Omental fat pad (tissue), 4 donors: ENCODE results near the gene PHAF1. TPM values are rescaled to one million over a fixed set of nuclear protein-coding genes. Genes with fewer than 3 reads are reported as not detected.
A peak's percentile ranks its signal among the peaks of the same experiment; 100 is the strongest.

Source experiments
- ATAC-seq: fragments of 150-250 bp; one replicate; pipeline ENCODE4 v1.9.1; 2016; ENCODE audit warnings: mild to moderate bottlenecking, moderate library complexity; ENCODE audit not compliant: low FRiP score
- DNase-seq: peaks from one replicate; pipeline ENCODE4 v3.0.0-alpha.2; 2019; ENCODE audit warnings: low spot score
- CTCF ChIP-seq, 3 donors: fragments of 450-650 bp; IDR thresholded peaks; one replicate each; pipeline ENCODE4 v1.5.1; 2016 to 2017; ENCODE audit warnings: antibody characterized with exemption in 3 of 3, mild to moderate bottlenecking in 3 of 3, moderate library complexity in 2 of 3
- total RNA-seq, 4 donors: library from RNA; depleted of rRNA; stranded (reverse); fragments of >200 nt; gene quantifications; one replicate each; pipeline ENCODE4 v1.1.0, GENCODE V29; 2016

Gene PHAF1
- total RNA-seq, 4 donors from 2014 or later, result 12.1 to 28.8 (median 16.4) TPM

DNA sequence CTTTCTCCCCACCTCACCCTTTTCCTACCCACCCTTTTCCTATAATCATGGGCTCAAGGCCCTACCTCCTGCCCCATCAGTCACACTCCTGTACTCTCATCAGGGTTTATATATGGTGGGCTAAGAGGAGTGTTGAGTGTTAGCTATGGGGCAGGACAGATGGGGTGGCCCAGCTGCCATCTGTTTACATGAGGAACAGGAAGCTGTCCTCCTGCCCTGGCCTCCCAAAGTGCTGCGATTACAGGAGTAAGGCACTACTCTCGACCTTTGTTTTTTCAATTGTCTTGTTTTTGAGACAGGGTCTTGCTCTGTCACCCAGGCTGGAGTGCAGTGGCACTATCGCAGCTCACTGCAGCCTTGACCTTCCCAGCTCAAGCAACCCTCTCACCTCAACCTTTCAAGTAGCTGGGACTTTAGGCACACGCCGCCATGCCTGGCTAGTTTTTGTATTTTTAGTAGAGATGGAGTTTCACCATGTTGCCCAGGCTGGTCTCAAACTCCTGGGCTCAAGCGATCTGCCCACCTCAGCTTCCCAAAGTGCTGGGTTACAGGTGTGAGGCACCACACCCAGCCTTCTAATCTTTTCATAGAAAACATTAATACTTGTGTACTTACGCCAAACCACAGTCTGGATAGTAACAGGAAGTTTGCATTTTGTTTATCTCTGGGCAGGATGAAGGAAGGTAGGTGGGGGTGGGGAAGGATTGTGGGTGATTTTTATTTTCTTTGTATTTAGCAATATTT is 48.3 kb downstream of the PHAF1 start:
- no peak for DNase-seq
- TF ChIP-seq CTCF (IDR thresholded peaks at IDR 0.05), result no peak
- no peak for ATAC-seq

GRCh38 chr16:67158637-67159600 is 49.2 kb downstream of the PHAF1 start:
- ATAC-seq (peak; percentile 28), DNase-seq (no peak)
- TF ChIP-seq CTCF (IDR thresholded peaks at IDR 0.05), result no peak

DNA sequence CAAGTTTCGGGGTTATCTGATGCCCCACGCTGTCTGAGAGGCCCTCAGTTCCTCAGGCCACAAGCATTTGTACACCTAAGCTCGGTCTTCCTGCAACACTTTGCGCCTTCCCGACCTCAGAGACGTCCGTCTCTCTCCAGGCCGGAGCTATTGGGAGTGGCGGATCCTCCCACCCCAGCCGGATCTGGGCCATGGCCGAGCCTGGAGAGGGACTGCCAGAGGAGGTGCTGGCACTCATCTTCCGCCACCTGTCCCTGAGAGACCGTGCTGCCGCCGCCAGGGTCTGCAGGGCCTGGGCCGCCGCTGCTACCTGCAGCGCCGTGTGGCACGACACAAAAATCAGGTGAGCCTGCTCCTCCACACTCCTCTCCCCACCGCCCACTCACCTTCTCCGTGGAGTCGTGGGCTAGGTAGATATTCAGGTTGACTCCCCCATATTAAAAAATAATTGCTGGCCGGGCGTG is 51.9 kb downstream of the PHAF1 start:
- TF ChIP-seq CTCF (IDR thresholded peaks at IDR 0.05), result no peak
- DNase-seq, result no peak
- no peak for ATAC-seq

GRCh38 chr16:67162506-67163163 is 52.9 kb downstream of the PHAF1 start:
- no peak for ATAC-seq

GRCh38 chr16:67163164-67163998 is 53.6 kb downstream of the PHAF1 start:
- ATAC-seq (no peak), DNase-seq (no peak)
- TF ChIP-seq CTCF (IDR thresholded peaks at IDR 0.05), result no peak

More at GRCh38 chr16:67162506-67163163, 52.9 kb downstream of the PHAF1 start:
- DNase-seq, result no peak
- no peak for TF ChIP-seq CTCF (IDR thresholded peaks at IDR 0.05)

DNA sequence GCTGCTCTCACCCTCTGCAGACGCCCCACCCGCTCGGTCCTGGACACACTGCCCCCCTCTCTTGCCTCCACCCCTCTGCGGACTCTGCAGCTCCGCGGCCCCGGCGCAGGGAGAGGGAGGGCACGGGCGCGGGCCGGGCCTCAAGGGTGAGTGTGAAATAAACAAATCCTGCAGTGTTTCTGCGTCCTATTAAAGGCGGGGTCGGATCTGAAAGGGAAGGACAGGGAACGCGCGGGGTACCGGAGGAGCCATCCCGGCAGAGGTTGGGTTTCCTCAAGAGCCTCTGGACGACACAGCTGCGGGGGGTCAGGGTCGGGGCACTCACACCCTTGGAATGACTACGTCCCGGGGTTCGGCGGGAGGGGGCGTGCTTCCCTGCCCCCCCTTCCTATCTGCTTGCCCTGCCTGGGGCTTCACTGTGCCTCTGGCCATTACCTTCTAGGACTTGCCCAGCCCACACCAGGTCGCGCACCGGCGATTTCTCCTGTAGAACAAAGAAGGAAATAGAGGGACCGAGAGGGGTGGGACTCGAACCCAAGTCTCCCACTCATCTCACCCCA is 54.3 kb downstream of the PHAF1 start:
- no peak for TF ChIP-seq CTCF (IDR thresholded peaks at IDR 0.05)
- DNase-seq (no peak), ATAC-seq (no peak)
